Stimulated activated CD8-positive, alpha-beta memory T cell treated with anti-CD3 and anti-CD28 coated beads, Interleukin-15, amount 100 ng/mL, for 4 hours (primary cell): ENCODE data around the gene CERT1.
"Not testable (repeated sequence)": the region's sequence is repeated elsewhere in the genome, so short reads cannot be mapped to it uniquely, and the experiment has no call there.

Experiments used
- DNase-seq, 2 donors: peaks; one replicate each; pipeline ENCODE4 v3.0.0-alpha.2; 2020; ENCODE audit warnings: low read depth in 2 of 2

Gene CERT1

GRCh38 chr5:75523275-75523674 is 11.8 kb upstream of the CERT1 start:
- DNase-seq: no peak

GRCh38 chr5:75522542-75522941 is 11.1 kb upstream of the CERT1 start:
- DNase-seq: no peak

GRCh38 chr5:75522025-75522424 is 10.6 kb upstream of the CERT1 start:
- DNase-seq: no peak

- DNase-seq: no peak
Observed at GRCh38 chr5:75521195-75521594, 9.8 kb upstream of the CERT1 start.

GRCh38 chr5:75519761-75520160 is 8.3 kb upstream of the CERT1 start:
- no peak for DNase-seq

GRCh38 chr5:75514323-75514722 is 2.9 kb upstream of the CERT1 start:
- DNase-seq: no peak

- no peak for DNase-seq
Observed at GRCh38 chr5:75513841-75514240, 2.4 kb upstream of the CERT1 start.

- DNase-seq: no peak
Observed at GRCh38 chr5:75512383-75513074, 1.1 kb upstream of the CERT1 start.

GRCh38 chr5:75510836-75511434 is 494 bp downstream of the CERT1 start:
- peak in 1 of 2 donors; percentile 2 for DNase-seq

- no peak for DNase-seq
Observed at GRCh38 chr5:75510417-75510835, 1.0 kb downstream of the CERT1 start.

- no peak for DNase-seq
Observed at GRCh38 chr5:75509956-75510355, 1.5 kb downstream of the CERT1 start.

GRCh38 chr5:75509546-75509945 is 1.9 kb downstream of the CERT1 start:
- no peak for DNase-seq

- DNase-seq: no peak
Observed at GRCh38 chr5:75507841-75508240, 3.6 kb downstream of the CERT1 start.

GRCh38 chr5:75505112-75505511 is 6.3 kb downstream of the CERT1 start:
- DNase-seq: not testable (repeated sequence)

- DNase-seq: not testable (repeated sequence)
Observed at GRCh38 chr5:75498875-75499274, 12.6 kb downstream of the CERT1 start.

GRCh38 chr5:75498208-75498777 is 13.1 kb downstream of the CERT1 start:
- no peak for DNase-seq

- DNase-seq: no peak
Observed at GRCh38 chr5:75496026-75496425, 15.4 kb downstream of the CERT1 start.

GRCh38 chr5:75491621-75492020 is 19.8 kb downstream of the CERT1 start:
- DNase-seq: no peak

GRCh38 chr5:75489847-75490246 is 21.6 kb downstream of the CERT1 start:
- not testable (repeated sequence) for DNase-seq

GRCh38 chr5:75484605-75485004 is 26.8 kb downstream of the CERT1 start:
- no peak for DNase-seq

GRCh38 chr5:75482482-75482881 is 28.9 kb downstream of the CERT1 start:
- DNase-seq: no peak

- DNase-seq: no peak
Observed at GRCh38 chr5:75481024-75481423, 30.4 kb downstream of the CERT1 start.

GRCh38 chr5:75475364-75475763 is 36.1 kb downstream of the CERT1 start:
- no peak for DNase-seq
